Daoy (cell line): ENCODE data around the gene CENPP. TPM values are rescaled to one million over a fixed set of nuclear protein-coding genes. Genes with fewer than 3 reads are reported as not detected.

ENCODE experiments used
- DNase-seq: peaks from one replicate; pipeline ENCODE4 v3.0.0-alpha.2; 2015; ENCODE audit warnings: low read depth
- total RNA-seq: library from RNA; depleted of rRNA; stranded (reverse); fragments of >200 nt; shearing (Covaris generic); gene quantifications from 2 replicates; pipeline ENCODE4 v1.2.3, GENCODE V29; 2014; rRNA removed

The CENPP gene
- total RNA-seq, 1 experiment from 2014 or later = 7.6 TPM

GRCh38 chr9:92656537-92656925 lies 330.8 kb downstream of the CENPP start:
- DNase-seq = no peak

GRCh38 chr9:92657296-92658094 lies 331.7 kb downstream of the CENPP start:
- DNase-seq = peak; percentile 34

GRCh38 chr9:92658176-92658575 lies 332.4 kb downstream of the CENPP start:
- no peak for DNase-seq

- DNase-seq = no peak
These were observed 332.9 kb downstream of the CENPP start for GRCh38 chr9:92658611-92659010.

GRCh38 chr9:92659601-92660000 lies 333.8 kb downstream of the CENPP start:
- DNase-seq = no peak

GRCh38 chr9:92660266-92660665 lies 334.5 kb downstream of the CENPP start:
- no peak for DNase-seq

- no peak for DNase-seq
These were observed 335.4 kb downstream of the CENPP start for GRCh38 chr9:92661127-92661526.

GRCh38 chr9:92661743-92662142 lies 336.0 kb downstream of the CENPP start:
- DNase-seq = no peak

GRCh38 chr9:92663126-92663525 lies 337.4 kb downstream of the CENPP start:
- DNase-seq = no peak

GRCh38 chr9:92663951-92664350 lies 338.2 kb downstream of the CENPP start:
- no peak for DNase-seq

- DNase-seq = no peak
These were observed 338.8 kb downstream of the CENPP start for GRCh38 chr9:92664394-92665152.

- DNase-seq = no peak
These were observed 340.1 kb downstream of the CENPP start for GRCh38 chr9:92665836-92666235.

- no peak for DNase-seq
These were observed 340.5 kb downstream of the CENPP start for GRCh38 chr9:92666236-92666635.

- no peak for DNase-seq
These were observed 341.3 kb downstream of the CENPP start for GRCh38 chr9:92666912-92667532.

GRCh38 chr9:92668746-92669526 lies 343.2 kb downstream of the CENPP start:
- peak; percentile 71 for DNase-seq

GRCh38 chr9:92669527-92669889 lies 343.8 kb downstream of the CENPP start:
- DNase-seq = peak; percentile 49

Other genes starting within 250 kb of the CENPP start
- 109 and 118 TPM in 2 replicates for gene SPTLC1, start 210.5 kb upstream of the CENPP start, total RNA-seq
- gene IARS1, start 32.3 kb upstream of the CENPP start, total RNA-seq = 275 and 302 TPM in 2 replicates
- gene NOL8, start 603 bp upstream of the CENPP start, total RNA-seq = 31.9 and 44.3 TPM in 2 replicates
- gene OGN, start 78.6 kb downstream of the CENPP start, total RNA-seq = not detected in 2 replicates
- gene OMD, start 98.5 kb downstream of the CENPP start, total RNA-seq = not detected in 2 replicates
- gene ASPN, start 156.6 kb downstream of the CENPP start, total RNA-seq = not detected in 2 replicates
- 0.15 and 0.17 TPM in 2 replicates for gene ECM2, start 210.0 kb downstream of the CENPP start, total RNA-seq